Ishikawa (cell line): ENCODE data around the gene FOXO3.

Experiments used
- CEBPB ChIP-seq: IDR thresholded peaks from 2 replicates; pipeline ENCODE4 v1.6.1; 2012
- CREB1 ChIP-seq: IDR thresholded peaks from 2 replicates; pipeline ENCODE4 v1.6.1; 2012; ENCODE audit warnings: low read depth
- EGR1 ChIP-seq: IDR thresholded peaks from 2 replicates; pipeline ENCODE4 v1.6.1; 2012
- EP300 ChIP-seq: IDR thresholded peaks from 2 replicates; pipeline ENCODE4 v1.6.1; 2012; ENCODE audit warnings: borderline replicate concordance
- FOXM1 ChIP-seq: IDR thresholded peaks from 2 replicates; pipeline ENCODE4 v1.6.1; 2012; ENCODE audit warnings: low read depth, borderline replicate concordance
- NFIC ChIP-seq: IDR thresholded peaks from 2 replicates; pipeline ENCODE4 v1.6.1; 2012
- RAD21 ChIP-seq: IDR thresholded peaks from 2 replicates; pipeline ENCODE4 v1.6.1; 2012; ENCODE audit warnings: low read depth
- REST ChIP-seq: IDR thresholded peaks from 2 replicates; pipeline ENCODE4 v1.6.1; 2012; ENCODE audit warnings: low read depth, mild to moderate bottlenecking
- TAF1 ChIP-seq: IDR thresholded peaks from 2 replicates; pipeline ENCODE4 v1.6.1; 2012; ENCODE audit warnings: low read depth, mild to moderate bottlenecking
- TCF12 ChIP-seq: IDR thresholded peaks from 2 replicates; pipeline ENCODE4 v1.6.1; 2012; ENCODE audit warnings: low read depth
- TEAD4 ChIP-seq: IDR thresholded peaks from 2 replicates; pipeline ENCODE4 v1.6.1; 2012
- USF1 ChIP-seq: IDR thresholded peaks from 2 replicates; pipeline ENCODE4 v1.6.1; 2012
- YY1 ChIP-seq: IDR thresholded peaks from 2 replicates; pipeline ENCODE4 v1.6.1; 2012; ENCODE audit warnings: low read depth
- ZBTB7A ChIP-seq: IDR thresholded peaks from 2 replicates; pipeline ENCODE4 v1.6.1; 2012; ENCODE audit warnings: low read depth
- TF ChIP-seq, protein P1 (sequence below): IDR thresholded peaks from 2 replicates; pipeline ENCODE4 v1.6.1; 2012

Gene FOXO3

DNA sequence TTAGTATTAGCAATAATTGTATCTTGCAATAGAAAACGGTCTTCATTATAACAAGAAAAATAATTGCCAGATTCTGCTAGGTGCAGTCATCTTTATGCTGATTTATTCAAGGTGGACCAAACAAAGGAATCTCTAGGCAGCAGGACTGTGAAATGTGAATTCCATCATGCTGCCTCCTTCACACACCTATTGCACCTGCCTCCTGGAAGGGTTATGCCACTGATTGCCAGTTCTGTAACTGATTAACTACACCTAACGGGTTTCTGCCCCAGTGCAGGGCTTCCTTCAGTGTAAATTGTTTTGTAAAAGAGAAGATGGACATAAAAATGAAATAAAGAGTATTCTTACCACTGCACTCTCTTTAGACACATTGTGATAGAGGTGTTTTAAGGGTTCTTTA is 96.1 kb downstream of the FOXO3 start:
- TF ChIP-seq CEBPB: no peak
- no peak for TF ChIP-seq TEAD4
- no peak for TF ChIP-seq EGR1
- no peak for TF ChIP-seq RAD21
- no peak for TF ChIP-seq ZBTB7A
- TF ChIP-seq YY1: no peak
- no peak for TF ChIP-seq REST
- TF ChIP-seq, protein P1, sequence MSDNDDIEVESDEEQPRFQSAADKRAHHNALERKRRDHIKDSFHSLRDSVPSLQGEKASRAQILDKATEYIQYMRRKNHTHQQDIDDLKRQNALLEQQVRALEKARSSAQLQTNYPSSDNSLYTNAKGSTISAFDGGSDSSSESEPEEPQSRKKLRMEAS: no peak
- TF ChIP-seq NFIC: no peak
- TF ChIP-seq TCF12: no peak
- no peak for TF ChIP-seq CREB1
- no peak for TF ChIP-seq USF1
- no peak for TF ChIP-seq FOXM1
- TF ChIP-seq TAF1: no peak
- no peak for TF ChIP-seq EP300

GRCh38 chr6:108658174-108658573 is 97.5 kb downstream of the FOXO3 start:
- TF ChIP-seq USF1: no peak
- no peak for TF ChIP-seq CREB1
- TF ChIP-seq RAD21: no peak

- no peak for TF ChIP-seq RAD21
- TF ChIP-seq REST: no peak
- TF ChIP-seq FOXM1: no peak
Measured at GRCh38 chr6:108660251-108660650, 99.5 kb downstream of the FOXO3 start.

GRCh38 chr6:108661430-108661829 is 100.7 kb downstream of the FOXO3 start:
- TF ChIP-seq CEBPB (no peak), TAF1 (no peak), REST (no peak), CREB1 (no peak), NFIC (no peak), EGR1 (no peak), TCF12 (no peak), FOXM1 (no peak), YY1 (no peak), RAD21 (no peak), ZBTB7A (no peak), EP300 (no peak), TEAD4 (no peak), USF1 (no peak)
- TF ChIP-seq, protein P1: no peak

DNA sequence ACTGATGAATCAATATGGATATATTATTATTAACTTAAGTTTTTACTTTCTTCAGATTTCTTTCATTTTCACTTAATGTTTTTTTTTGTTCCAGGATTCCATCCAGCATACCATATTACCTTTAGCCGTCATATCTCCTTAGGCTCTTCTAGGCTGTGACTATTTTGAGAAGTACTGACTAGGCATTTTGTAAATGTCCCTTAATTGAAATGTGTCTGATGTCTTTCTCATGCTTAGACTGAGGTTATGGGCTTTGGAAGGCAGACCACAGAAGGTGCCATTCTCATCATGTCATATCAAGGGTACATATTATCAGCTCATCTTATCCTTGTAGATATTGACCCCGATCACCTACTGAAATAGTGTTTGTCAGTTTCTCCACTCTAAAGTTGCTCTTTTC is 101.3 kb downstream of the FOXO3 start:
- TF ChIP-seq TCF12 (no peak), TAF1 (no peak), YY1 (no peak), TEAD4 (no peak), NFIC (no peak), RAD21 (no peak), CREB1 (no peak), CEBPB (no peak), USF1 (no peak), REST (no peak), EGR1 (no peak), EP300 (no peak), ZBTB7A (no peak), FOXM1 (no peak)
- TF ChIP-seq, protein P1: no peak
